Activated naive CD8-positive, alpha-beta T cell (primary cell): ENCODE results near the gene BRAF.
"Not testable (repeated sequence)": the region's sequence is repeated elsewhere in the genome, so short reads cannot be mapped to it uniquely, and the experiment has no call there.

Experiments used
- H3K27ac Mint-ChIP-seq: one replicate; pipeline ENCODE4 v1.8.0; 2021; ENCODE audit warnings: mixed read lengths
- H3K27me3 Mint-ChIP-seq: one replicate; pipeline ENCODE4 v1.8.0; 2021; ENCODE audit warnings: mixed read lengths
- H3K36me3 Mint-ChIP-seq: one replicate; pipeline ENCODE4 v1.8.0; 2021; ENCODE audit warnings: mixed read lengths
- H3K4me1 Mint-ChIP-seq: one replicate; pipeline ENCODE4 v1.8.0; 2021; ENCODE audit warnings: low read depth, mixed read lengths
- H3K4me3 Mint-ChIP-seq: one replicate; pipeline ENCODE4 v1.8.0; 2021; ENCODE audit warnings: mild to moderate bottlenecking, mixed read lengths
- H3K9me3 Mint-ChIP-seq: one replicate; pipeline ENCODE4 v1.8.0; 2021; ENCODE audit warnings: low read depth, mixed read lengths

Gene BRAF

GRCh38 chr7:140704205-140704604 is 220.5 kb downstream of the BRAF start:
- H3K27me3 Mint-ChIP-seq: no peaks in the 10 kb centered on the region

GRCh38 chr7:140702774-140703173 is 222.0 kb downstream of the BRAF start:
- peaks cover 9% of the 10 kb centered on the region for H3K36me3 Mint-ChIP-seq
- no peaks in the 10 kb centered on the region for H3K9me3 Mint-ChIP-seq
- peaks cover 28% of the 10 kb centered on the region for H3K4me1 Mint-ChIP-seq
- H3K27me3 Mint-ChIP-seq: no peaks in the 10 kb centered on the region
- no peak overlapping the region for H3K27ac Mint-ChIP-seq
- H3K4me3 Mint-ChIP-seq: no peak overlapping the region

More at GRCh38 chr7:140704205-140704604, 220.5 kb downstream of the BRAF start:
- no peaks in the 10 kb centered on the region for H3K9me3 Mint-ChIP-seq
- H3K27ac Mint-ChIP-seq: no peak overlapping the region
- H3K36me3 Mint-ChIP-seq: peaks cover 5% of the 10 kb centered on the region
- H3K4me1 Mint-ChIP-seq: peaks cover 19% of the 10 kb centered on the region
- H3K4me3 Mint-ChIP-seq: no peak overlapping the region

- no peaks in the 10 kb centered on the region for H3K9me3 Mint-ChIP-seq
- H3K36me3 Mint-ChIP-seq: peaks cover 4% of the 10 kb centered on the region
- peaks cover 38% of the 10 kb centered on the region for H3K4me1 Mint-ChIP-seq
- peak overlapping the region; percentile 93 for H3K27ac Mint-ChIP-seq
- peak overlapping the region; percentile 92 for H3K4me3 Mint-ChIP-seq
- H3K27me3 Mint-ChIP-seq: no peaks in the 10 kb centered on the region
Observed at GRCh38 chr7:140698477-140698876, 226.3 kb downstream of the BRAF start.

- Mint-ChIP-seq H3K27ac (peak overlapping the region; percentile 93), H3K9me3 (no peaks in the 10 kb centered on the region), H3K36me3 (peaks cover 4% of the 10 kb centered on the region), H3K4me3 (peak overlapping the region; percentile 92), H3K27me3 (no peaks in the 10 kb centered on the region), H3K4me1 (peaks cover 34% of the 10 kb centered on the region)
Observed at GRCh38 chr7:140697447-140698143, 227.1 kb downstream of the BRAF start.

- Mint-ChIP-seq H3K4me1 (peaks cover 33% of the 10 kb centered on the region), H3K27ac (peak within 1 kb of the TSS; percentile 93), H3K4me3 (peak within 1 kb of the TSS; percentile 92), H3K27me3 (no peaks in the 10 kb centered on the region), H3K9me3 (no peaks in the 10 kb centered on the region), H3K36me3 (peaks cover 4% of the 10 kb centered on the region)
Observed at GRCh38 chr7:140696680-140697446, 227.9 kb downstream of the BRAF start, which contains the start of gene NDUFB2. TSS of gene NDUFB2 (plus strand) at chr7:140696708. CDS start at chr7:140696745, 37 bp downstream.

- Mint-ChIP-seq H3K27ac (peak overlapping the region; percentile 93), H3K4me3 (peak overlapping the region; percentile 92), H3K27me3 (no peaks in the 10 kb centered on the region), H3K4me1 (peaks cover 31% of the 10 kb centered on the region), H3K36me3 (peaks cover 4% of the 10 kb centered on the region), H3K9me3 (no peaks in the 10 kb centered on the region)
Observed at GRCh38 chr7:140696024-140696679, 228.6 kb downstream of the BRAF start.

- H3K36me3 Mint-ChIP-seq: peaks cover 4% of the 10 kb centered on the region
- no peak overlapping the region for H3K4me3 Mint-ChIP-seq
- H3K4me1 Mint-ChIP-seq: peaks cover 28% of the 10 kb centered on the region
- no peaks in the 10 kb centered on the region for H3K9me3 Mint-ChIP-seq
- no peaks in the 10 kb centered on the region for H3K27me3 Mint-ChIP-seq
- H3K27ac Mint-ChIP-seq: no peak overlapping the region
Observed at GRCh38 chr7:140695381-140695780, 229.3 kb downstream of the BRAF start.

GRCh38 chr7:140694592-140694991 is 230.1 kb downstream of the BRAF start:
- Mint-ChIP-seq H3K4me3 (no peak overlapping the region), H3K36me3 (peaks cover 4% of the 10 kb centered on the region), H3K9me3 (no peaks in the 10 kb centered on the region), H3K4me1 (peaks cover 23% of the 10 kb centered on the region), H3K27ac (no peak overlapping the region), H3K27me3 (no peaks in the 10 kb centered on the region)

- not testable (repeated sequence) for H3K27ac Mint-ChIP-seq
Observed at GRCh38 chr7:140693849-140694248, 230.9 kb downstream of the BRAF start.

GRCh38 chr7:140691376-140692045 is 233.2 kb downstream of the BRAF start:
- Mint-ChIP-seq H3K4me1 (peaks cover 7% of the 10 kb centered on the region), H3K4me3 (no peak overlapping the region), H3K36me3 (no peaks in the 10 kb centered on the region), H3K27ac (no peak overlapping the region), H3K9me3 (no peaks in the 10 kb centered on the region), H3K27me3 (no peaks in the 10 kb centered on the region)

More at GRCh38 chr7:140693849-140694248, 230.9 kb downstream of the BRAF start:
- not testable (repeated sequence) for H3K36me3 Mint-ChIP-seq, H3K27me3 Mint-ChIP-seq, H3K9me3 Mint-ChIP-seq, H3K4me3 Mint-ChIP-seq
- peaks cover 17% of the 10 kb centered on the region for H3K4me1 Mint-ChIP-seq

GRCh38 chr7:140689199-140690152 is 235.3 kb downstream of the BRAF start:
- Mint-ChIP-seq H3K4me3 (no peak overlapping the region), H3K27ac (no peak overlapping the region), H3K4me1 (no peaks in the 10 kb centered on the region), H3K36me3 (no peaks in the 10 kb centered on the region), H3K27me3 (no peaks in the 10 kb centered on the region), H3K9me3 (no peaks in the 10 kb centered on the region)

- no peaks in the 10 kb centered on the region for H3K27me3 Mint-ChIP-seq
- H3K9me3 Mint-ChIP-seq: no peaks in the 10 kb centered on the region
- H3K4me1 Mint-ChIP-seq: no peaks in the 10 kb centered on the region
- H3K36me3 Mint-ChIP-seq: peaks cover 5% of the 10 kb centered on the region
- no peak overlapping the region for H3K4me3 Mint-ChIP-seq
- no peak overlapping the region for H3K27ac Mint-ChIP-seq
Observed at GRCh38 chr7:140688341-140688740, 236.4 kb downstream of the BRAF start.

- no peak overlapping the region for H3K27ac Mint-ChIP-seq
- no peaks in the 10 kb centered on the region for H3K9me3 Mint-ChIP-seq
- H3K36me3 Mint-ChIP-seq: peaks cover 5% of the 10 kb centered on the region
- H3K4me3 Mint-ChIP-seq: no peak overlapping the region
- no peaks in the 10 kb centered on the region for H3K4me1 Mint-ChIP-seq
- H3K27me3 Mint-ChIP-seq: no peaks in the 10 kb centered on the region
Observed at GRCh38 chr7:140686921-140687320, 237.8 kb downstream of the BRAF start.
